Esophagus mucosa (tissue), 1 donor: Measurements from ENCODE around the gene SPRED2. TPM values are rescaled to one million over a fixed set of nuclear protein-coding genes. Genes with fewer than 3 reads are reported as not detected.

Experiments used
- ATAC-seq: fragments of 200-7000 bp; cut with Tn5 transposase; one replicate; pipeline ENCODE4 v1.9.1; 2020
- total RNA-seq: library from RNA; stranded (reverse); gene quantifications from one replicate; pipeline ENCODE4 v1.2.4, GENCODE V29; 2023
- donor health status: DM: yes; HTN: yes; CAD: no.

The SPRED2 gene
- total RNA-seq, 1 donor from 2014 or later, result 12.8 TPM

DNA sequence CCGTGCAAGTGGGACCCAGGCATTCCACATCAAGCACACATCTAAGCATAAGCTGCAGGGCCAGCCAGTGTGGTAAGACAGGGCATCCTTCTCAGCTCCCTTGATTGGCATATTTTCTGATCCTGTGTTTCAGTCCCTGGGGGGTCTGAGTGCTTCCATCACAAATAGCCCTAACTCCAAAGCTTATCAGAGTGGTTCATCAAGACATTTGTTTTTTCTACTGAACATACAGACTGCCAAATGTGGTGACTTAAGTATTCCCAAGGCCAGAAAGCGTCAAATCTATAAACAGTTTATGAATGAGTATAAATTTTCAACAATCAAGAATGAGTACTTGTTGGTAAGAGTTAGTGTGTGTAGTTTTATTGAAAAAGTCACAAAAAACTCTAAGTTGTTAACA is 18.8 kb downstream of the SPRED2 start:
- no peak for ATAC-seq

DNA sequence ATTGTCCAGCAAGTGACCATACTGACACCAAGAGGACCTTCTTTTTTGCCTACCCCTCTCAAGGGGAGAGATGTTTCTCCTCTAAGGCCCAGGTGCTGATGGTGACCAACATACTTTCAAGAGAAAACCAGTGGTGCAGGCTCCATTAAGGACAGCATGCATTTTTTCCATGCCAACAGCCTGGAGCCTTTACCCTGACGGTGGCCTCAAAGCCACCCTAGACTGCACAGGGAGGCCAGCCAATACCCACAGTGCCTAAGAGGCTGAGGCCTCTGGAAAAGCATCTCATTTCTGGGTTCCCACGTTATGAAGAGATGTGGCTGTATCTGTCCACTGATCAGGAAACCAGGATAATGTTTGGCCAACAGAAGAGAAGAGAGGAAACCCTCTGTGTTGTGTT is 19.3 kb downstream of the SPRED2 start:
- ATAC-seq, result no peak

DNA sequence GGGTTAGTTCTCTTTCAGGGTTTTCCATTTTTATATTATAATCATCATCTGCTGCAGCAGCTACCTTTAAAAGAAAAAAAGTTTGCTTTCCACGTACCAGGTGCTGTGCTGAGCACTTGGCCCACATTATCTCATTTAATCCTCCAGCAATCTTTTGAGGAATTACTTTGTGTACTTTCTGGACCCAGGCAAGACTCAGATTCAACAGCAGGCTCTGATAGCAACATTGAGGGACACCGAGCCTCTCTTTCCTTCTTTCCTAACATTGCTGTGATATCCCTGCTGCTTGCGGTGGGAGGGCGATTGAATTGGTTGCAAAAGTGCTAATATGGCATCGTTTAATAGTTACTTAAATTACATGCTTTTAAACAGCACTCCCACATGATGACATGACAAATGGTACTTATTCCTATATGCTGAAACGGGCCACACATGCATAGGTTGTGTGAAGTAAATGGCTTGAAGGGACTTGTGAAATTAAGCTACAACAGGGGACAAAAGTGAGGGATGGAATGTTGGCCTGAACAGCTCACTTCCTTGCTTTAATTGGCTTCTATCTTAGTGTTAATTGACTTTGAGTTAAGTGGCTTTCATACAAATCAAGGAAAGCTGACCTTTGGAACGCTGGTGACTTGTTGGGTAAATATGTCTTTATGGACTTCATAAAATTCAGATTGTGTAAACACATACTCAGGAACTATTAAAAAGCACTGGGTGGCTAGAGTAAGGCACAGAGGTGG is 21.2 kb downstream of the SPRED2 start:
- ATAC-seq, result no peak

DNA sequence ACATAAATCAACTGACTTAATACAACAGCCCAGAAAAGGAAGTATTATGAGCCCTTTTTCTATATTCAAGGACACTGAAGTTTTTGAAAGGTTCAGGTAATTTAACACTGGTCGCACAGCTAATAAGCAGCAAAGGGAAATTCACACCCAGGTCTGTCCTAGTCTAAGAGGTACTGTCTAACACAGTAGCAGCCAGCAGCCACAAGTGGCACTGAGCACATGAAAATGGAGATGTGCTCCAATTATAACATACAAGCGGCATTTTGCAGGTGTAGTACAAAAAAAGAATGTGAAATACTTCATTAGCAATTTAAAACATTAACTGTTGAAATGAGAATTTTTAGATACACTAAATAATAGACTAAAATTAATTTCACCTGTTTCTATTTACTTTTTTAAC is 23.4 kb downstream of the SPRED2 start:
- ATAC-seq, result no peak

DNA sequence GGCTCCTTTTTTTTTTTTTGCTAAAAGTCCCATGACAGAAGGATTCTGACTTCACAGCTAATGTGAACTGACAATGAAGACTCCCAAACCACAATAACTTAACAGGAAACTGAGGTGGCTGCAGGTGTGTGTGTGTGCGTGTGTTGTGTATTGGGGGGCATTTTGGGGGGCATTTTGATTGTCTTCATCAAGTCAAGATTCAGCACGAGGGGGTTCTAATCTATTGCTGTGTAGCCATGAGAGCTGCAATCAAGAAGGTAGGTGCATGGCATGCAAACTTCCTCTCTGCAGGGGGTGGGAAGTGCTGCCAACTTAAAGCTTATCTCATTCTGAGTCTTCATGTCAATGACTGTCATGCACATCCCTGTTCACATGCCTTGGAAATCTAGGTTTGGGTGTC is 25.2 kb downstream of the SPRED2 start:
- no peak for ATAC-seq

DNA sequence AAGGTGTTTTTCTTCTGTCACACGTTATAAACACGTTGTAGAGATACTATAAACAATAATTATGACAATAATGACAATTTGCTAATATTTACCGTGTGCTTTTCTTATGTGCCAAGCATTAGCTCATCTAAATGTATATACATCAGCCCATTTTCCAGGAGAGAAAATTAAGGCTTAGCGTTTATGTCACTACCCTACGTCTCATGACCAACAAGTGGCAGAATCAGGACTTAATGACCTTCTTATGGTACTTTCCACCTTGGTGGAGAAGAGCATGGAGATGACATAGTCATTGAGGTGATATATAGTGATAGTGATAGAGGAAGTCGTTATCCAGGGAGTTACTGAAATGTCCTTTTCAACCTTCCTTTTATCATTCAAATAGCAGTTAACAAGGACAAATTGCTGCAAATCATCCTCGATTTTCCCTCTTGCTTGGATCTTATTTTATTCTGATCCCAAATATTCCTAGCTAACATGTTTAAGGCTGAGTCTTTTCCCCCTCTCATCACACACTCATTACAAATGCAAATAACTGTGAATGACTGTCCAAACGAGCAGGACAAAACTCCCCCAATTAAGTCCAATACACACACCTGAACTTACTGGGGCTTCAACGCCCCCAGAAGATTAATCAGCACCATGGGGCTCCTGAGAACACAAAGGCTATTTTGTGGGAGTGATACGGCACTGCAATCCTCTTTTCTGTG is 27.3 kb downstream of the SPRED2 start:
- no peak for ATAC-seq

DNA sequence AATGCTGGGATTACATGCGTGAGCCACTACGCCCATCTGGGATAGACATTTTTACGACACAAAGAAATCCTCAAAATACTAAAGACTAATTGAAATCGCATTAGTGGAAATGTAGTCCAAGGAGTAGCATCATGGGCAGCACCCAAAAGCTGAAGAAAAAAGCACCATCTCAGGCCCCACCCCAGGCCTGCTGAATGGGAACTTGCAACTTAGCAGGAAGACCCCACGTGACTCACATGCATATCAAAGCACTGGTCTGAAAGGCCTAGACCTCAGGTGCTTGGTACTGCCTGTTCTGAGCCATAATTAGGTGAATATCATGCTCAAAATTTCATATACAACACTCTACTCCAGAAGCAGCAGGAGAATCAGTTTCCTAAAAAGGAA is 28.9 kb downstream of the SPRED2 start:
- no peak for ATAC-seq

DNA sequence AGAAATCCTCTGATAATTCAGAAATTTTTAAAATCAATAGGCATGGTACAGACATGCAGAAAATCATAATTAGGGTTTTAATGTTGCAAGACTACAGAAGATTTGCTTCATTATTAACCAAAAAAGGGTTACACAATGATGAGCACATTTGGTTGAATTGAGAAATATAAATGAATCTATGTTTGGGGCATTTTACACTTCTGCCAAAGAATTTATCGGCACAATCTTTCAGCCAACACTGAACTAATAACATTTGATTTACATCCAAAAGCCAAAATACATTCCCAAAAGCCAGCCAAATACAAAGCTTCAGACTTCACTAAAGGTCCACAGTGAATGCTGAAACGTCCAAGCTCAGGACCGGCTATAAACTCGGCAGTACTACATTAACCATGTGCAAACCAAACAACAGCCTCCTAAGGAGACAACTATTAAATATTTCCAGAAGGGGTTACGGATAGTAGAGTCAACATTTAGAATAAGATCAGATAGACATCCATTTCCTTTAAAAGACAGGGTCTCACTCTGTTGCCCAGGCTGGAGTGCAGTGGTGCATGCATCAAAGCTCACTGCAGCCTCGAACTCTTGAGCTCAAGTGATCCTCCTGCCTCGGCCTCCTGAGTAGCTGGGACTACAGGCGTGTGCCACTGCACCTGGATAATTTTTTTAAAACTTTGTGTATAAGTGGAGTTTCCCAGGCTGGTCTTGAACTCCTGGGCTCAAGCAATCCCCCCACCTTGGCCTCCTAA is 29.4 kb downstream of the SPRED2 start:
- ATAC-seq, result no peak

DNA sequence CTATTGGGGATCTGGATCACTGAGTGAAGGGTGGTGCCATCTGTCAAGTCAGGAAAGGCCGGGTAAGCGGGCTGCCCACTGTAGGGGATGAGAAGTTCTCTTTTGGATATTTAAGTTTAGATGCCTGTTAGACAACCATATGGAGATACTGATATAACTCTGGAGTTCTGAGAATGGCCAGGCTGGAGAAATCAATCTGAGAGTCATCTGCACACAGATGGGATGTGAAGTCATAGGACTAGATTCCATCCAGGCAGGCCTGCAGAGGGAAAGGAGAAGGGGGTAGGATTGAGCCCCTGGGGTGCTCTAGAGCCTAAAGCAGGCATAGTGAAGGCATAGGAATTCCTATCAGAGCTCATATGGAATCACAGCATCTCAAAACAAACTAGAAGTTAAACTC is 30.1 kb downstream of the SPRED2 start:
- ATAC-seq, result no peak

DNA sequence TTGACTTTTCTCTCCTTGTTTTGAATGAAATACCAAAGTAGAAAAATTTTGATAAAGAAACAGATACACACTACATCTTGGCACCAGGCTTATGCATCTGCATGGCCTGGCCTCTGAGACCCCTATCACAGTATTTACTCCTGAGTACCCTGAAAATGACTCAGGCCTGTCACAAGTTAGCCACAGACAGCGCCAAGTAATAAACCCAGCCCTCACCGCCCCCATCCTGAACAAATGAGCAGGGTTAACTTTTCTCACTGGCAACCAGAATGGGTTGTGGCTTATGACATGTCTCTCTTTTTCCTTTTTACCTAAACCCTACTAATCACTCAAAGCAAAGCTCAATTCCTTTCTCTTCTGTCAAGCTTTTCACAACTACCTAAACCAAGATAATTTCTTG is 35.3 kb downstream of the SPRED2 start:
- ATAC-seq, result no peak

DNA sequence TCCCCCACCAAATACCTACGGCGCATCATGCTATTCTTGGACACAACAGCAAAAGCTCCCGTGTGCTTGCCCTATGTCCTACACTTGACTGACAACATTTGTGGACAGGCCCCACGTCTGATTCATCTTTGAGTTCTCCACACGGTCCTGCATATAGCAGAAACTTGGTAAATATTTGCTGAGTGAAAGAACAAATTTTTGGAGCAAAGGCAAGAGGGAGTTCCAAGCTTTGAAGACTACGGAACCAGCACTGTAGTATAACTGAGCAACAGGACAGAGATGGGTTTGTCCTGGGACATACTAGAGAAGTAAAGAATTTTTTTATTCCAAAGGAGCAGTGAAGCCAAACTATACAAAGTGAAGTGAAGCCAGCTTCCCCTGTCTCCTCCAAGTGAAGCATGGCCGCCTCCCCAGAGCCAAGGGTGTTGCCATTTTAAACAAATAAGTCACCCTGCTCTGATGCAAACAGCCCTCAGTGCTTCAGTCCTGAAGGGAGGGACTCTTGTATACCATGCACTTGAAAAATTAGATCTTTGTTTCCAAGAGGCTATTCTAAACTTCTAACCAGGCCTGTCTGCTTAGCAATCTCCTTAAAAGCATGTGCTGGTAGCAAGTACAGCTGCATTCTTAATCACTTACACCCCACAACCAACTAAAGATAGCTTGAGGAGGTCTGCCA is 35.9 kb downstream of the SPRED2 start:
- ATAC-seq, result peak; percentile 68

DNA sequence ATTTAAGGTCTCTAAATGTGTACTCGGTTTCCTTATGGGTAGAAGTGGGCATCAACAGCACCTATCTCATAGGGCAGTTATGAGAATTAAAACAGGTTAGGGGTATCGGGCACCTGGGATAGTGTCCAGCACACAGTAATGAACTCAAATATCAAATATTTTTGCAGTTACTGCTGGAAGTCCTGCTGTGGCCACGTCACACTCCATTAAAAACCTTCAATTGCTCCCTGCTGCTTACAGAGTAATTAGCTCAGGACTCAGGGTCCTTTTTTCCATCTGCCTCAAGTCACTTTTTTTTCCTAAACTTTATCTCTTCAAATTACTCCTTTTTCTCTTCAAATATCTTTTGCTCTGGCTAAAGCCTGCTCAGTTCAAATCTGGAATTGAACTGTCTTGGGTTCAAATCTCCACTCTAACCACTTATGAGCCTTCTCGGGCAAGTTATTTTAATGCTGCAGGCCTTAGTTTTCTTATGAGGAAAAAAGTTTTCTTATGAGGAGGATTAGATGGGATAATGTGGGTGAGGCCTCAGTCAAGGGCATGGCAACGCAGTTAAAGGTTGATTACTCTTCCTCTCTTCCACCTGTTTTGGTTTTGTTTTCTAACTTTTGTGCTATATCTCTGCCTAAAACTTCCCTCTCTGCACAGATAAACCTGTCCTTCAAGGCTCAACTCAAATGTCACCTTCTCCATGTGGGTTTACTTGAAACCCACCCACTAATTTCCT is 36.6 kb downstream of the SPRED2 start:
- no peak for ATAC-seq

DNA sequence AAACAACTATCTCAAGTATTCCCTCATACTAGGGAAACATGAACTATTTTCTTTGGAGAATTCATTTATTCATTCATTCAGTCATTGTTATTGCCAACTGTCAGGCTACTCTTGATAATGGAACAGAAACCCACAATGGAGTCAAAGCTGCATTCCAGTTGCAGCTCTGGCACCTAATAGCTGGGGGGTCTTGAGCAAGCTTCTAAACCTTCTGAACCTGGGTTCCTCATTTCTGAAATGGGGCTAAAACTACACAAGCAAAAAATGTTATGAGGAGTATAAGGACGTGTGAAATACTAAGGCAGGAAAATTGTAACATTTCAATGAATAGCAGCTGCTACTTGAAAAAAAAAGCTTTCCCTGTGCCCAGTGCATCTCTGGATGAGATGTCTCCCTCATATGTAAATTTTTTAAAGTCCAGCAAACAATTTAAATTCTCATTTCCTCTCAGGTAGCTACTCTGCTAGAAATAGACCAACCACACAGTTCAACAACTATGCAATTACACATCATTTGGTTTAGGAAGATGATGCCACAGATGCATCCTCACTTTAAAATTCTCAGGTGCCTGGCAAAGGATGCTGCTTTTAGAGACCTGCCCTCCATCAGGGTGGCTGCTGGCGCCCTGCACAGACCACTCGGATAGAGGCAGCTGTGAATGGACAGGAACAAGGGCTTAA is 38.5 kb downstream of the SPRED2 start:
- no peak for ATAC-seq

DNA sequence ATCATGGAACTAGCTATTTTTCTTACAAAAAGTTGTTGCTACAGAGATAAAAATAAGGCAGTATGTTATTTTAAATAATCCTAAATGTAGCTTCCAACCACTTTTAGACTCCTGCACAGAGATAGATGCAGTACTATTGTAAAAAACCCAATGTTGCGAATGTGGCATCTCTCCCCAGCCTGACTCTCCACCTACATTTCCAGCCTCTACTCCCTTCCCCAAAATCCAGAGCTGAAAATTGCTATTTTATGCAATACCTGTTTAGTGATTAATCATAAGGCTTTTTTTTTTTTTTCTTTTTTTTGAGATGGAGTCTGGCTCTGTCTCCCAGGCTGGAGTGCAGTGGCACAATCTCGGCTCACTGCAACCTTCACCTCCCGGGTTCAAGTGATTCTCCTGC is 39.4 kb downstream of the SPRED2 start:
- ATAC-seq, result no peak

DNA sequence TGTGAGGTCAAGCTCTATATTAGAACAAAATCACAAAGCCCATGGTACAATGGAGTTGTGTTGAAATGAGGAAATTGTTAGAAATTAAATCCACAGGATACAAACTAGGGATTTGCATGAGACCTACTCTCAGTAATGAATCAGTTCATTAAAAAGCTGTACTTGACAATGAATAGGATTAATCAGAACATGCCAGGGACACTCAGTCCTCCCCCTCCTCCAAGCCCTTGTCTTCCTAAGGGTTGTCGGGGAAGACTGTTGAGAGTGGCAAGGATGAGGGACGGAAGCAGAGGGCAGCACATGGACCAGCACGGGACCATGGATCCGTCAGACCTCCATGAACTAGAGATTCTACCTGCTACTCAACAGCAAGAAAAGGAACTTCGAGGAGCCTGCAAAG is 39.8 kb downstream of the SPRED2 start:
- ATAC-seq, result peak; percentile 53

DNA sequence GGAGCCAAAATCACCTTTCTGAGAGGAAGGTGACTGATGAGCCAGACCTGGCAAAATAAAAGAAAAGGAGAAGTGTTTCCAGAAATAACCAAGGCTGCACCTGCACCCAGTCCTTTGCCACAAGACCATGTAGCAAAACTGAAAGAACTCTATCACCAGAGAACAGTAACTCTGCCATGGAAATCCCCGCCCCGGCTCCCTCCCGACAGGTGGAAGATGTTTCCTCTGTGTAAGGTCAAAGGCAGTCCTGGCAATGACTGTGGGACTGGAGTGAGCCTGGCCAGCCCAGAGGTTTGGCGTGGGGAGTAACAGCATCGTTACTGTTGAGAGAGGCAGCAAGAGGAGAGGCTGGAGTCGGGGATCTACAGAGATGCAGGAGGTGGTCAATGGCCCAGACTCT is 42.3 kb downstream of the SPRED2 start:
- ATAC-seq, result no peak

DNA sequence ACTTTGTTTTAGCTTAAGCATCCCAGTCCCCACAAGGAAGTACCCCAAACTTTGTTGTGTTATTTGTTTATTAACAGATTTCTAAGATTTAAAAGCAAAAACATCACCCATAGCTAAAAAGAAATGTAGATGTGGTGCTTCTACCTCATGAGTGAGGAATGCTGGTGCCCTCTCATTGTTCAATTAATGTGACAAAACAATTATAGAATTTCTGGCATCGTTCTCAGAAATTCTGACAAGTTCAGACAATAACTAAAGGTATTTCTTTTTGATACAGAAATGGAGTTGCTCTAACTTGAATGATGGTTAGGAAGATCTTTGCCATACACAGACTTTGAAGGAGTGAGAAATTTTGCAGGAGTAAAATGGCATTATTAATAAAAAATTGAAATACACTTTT is 42.9 kb downstream of the SPRED2 start:
- no peak for ATAC-seq

DNA sequence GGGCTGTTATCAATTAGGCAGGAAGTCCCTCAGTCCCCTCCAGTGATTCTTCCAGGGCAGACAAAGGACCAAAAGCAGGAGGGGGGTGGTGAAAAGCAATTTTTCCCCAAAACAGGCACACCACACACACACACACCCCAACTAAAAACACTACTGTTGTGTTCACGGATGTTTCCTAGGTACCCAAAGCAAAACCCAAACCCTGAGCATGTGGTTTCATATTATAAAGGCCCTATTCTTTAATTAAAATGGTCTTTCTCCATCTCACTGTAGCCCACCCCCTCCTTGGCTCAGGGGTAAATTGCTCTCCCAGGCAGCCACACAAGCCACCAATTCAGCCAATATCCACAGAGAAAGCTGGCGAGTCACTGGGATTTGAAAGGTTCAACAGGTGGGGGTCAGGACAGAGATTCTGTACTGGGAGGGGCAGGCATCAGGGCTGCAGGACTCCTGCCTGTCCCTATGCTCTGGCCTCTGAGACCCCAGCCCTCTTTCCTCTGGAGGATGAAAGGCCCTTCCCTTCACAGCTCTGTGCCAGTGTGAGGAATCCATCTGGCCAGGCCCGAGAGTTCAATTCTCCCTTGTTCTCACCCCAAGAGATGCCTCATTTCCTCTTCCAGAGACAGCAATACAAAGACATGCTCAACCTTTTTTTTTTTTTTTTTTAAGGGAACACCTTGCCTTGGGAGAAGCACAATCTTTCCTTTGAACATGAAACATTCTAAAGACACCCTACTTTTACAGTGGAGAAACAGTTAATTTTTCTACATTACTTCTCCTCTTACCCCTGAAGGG is 43.6 kb downstream of the SPRED2 start:
- ATAC-seq, result no peak

DNA sequence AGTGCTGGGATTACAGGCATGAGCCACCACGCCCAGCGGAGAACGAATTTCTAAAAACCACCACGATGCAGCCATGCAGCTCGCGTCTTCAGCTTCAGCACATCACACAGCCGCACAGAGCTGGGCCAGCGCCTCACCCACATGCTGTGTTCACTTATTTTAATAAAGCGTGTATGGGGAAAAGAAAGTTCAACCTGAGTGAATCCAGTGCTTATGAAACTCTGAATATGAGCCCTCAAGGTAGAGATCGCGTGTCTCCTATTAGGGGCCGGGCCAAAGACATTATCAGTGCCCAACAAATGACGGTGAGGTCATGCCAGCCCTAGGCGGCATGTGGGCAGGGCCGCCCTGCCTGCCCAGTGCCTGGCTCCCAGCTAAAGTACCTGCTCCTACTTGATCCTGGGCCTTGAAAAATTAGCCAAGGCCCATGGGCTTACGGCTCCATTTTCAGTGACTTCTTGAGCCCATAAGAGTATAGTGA is 44.3 kb downstream of the SPRED2 start:
- ATAC-seq, result peak; percentile 83

DNA sequence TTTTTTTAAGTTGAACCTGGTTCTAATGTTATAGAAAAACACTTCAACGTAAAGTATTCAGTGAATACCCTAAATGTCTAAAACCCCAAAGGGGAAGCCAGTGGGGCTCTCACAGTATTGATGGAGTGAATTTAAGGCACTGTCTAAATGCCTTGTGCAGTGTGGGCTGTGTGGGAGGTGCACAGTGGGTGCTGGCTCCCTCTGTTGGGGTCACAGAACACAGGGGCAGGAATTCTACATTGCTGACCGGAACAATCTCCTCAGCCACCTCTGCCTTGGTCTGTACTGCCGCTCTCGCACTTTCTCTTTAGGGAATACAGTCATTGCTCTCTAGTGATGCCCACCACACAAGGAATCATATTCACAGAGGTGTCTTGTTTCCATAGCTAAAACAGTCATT is 45.4 kb downstream of the SPRED2 start:
- ATAC-seq, result no peak

DNA sequence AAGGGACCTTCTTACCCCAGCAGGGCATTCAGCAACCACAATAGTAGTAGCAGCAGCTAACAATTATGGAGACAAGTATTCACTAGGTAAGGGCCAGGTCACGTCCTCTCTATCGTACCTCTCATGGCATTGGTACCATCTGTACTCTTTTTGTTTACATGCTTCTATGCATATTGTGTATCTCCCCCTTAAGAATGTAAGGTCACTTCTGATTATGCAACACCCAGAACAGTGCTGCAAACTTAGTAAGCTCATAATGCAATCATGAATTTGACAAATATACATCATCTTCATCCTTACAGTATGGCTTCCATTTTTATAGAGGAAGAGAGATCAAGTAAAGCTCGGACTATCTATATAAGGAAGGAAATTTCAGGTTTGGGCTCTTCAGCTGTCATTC is 46.1 kb downstream of the SPRED2 start:
- ATAC-seq, result no peak
